ENCODE measurements around the gene FAM3C.

DNA sequence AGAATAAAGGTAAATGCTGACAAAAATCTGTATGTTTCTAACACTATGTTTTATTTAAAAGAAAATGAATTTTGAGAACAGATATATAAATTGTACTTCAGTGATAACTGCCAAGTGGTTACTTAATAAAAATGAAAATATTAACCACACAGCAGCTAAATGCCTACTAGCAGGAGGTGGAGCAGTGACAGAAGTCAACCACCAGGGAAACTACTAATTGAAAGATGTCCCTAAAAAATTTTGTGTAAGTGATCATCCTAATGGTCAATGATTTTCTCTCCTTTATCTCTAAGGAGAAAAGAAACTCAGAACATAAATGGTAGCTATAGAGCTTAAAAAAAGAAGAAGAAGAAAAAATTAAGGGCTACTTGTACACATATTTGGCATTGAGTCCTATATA, 44.4 kb downstream of the FAM3C start:
- TF ChIP-seq POLR2AphosphoS5 (IDR thresholded peaks at IDR 0.05; ENCODE audit: low read depth, low read length) (no peak), POLR2A (IDR thresholded peaks at IDR 0.05; ENCODE audit: low read depth, low read length) (no peak), TAF1 (IDR thresholded peaks at IDR 0.05; ENCODE audit: low read depth, low read length) (no peak), SPI1 (IDR thresholded peaks at IDR 0.05; ENCODE audit: low read depth, low read length) (no peak), PAX5 (IDR thresholded peaks at IDR 0.05; ENCODE audit: insufficient read depth, low read length, severe bottlenecking) (no peak)

All from GM12891 (cell line).